HCT116 (cell line): ENCODE data around the gene OXER1.

Source experiments
- ELF1 ChIP-seq: IDR thresholded peaks from 2 replicates; pipeline ENCODE4 v1.6.1; 2012; ENCODE audit warnings: low read depth, borderline replicate concordance
- EZH2phosphoT487 ChIP-seq: fragments of 200-600 bp; IDR thresholded peaks from 2 replicates; pipeline ENCODE4 v1.6.1; 2018; ENCODE audit warnings: antibody characterized with exemption, borderline replicate concordance
- POLR2A ChIP-seq: IDR thresholded peaks from 2 replicates; pipeline ENCODE4 v1.7.0; 2011; ENCODE audit warnings: borderline replicate concordance; ENCODE audit not compliant: insufficient read depth, insufficient read length; ENCODE audit errors: extremely low read depth
- RAD21 ChIP-seq: IDR thresholded peaks from 2 replicates; pipeline ENCODE4 v1.6.1; 2012; ENCODE audit warnings: low read depth, mild to moderate bottlenecking
- SIN3A ChIP-seq: IDR thresholded peaks from 2 replicates; pipeline ENCODE4 v1.6.1; 2012; ENCODE audit warnings: low read depth
- ZBTB33 ChIP-seq: IDR thresholded peaks from 2 replicates; pipeline ENCODE4 v1.6.1; 2011; ENCODE audit warnings: mild to moderate bottlenecking, low read length, moderate library complexity; ENCODE audit not compliant: insufficient replicate concordance; ENCODE audit errors: extremely low read depth
- TF ChIP-seq, protein P1 (sequence below), 3 experiments: fragments of 200-600 bp in 1 of 3; sonication (generic) in 1 of 3; IDR thresholded peaks in 2 of 3; conservative IDR thresholded peaks in 1 of 3; 2 replicates each; pipeline ENCODE4 v1.5.1; 2012 to 2017; ENCODE audit warnings: low read depth in 2 of 3, low read length in 2 of 3, antibody characterized with exemption in 1 of 3, borderline replicate concordance in 1 of 3, control low read depth in 1 of 3, mild to moderate bottlenecking in 1 of 3, mixed read lengths in 1 of 3, mixed run types in 1 of 3, moderate library complexity in 1 of 3; ENCODE audit not compliant: insufficient read depth in 1 of 3
- TF ChIP-seq, protein P2 (sequence below): IDR thresholded peaks from 2 replicates; pipeline ENCODE4 v1.6.1; 2012; ENCODE audit warnings: low read depth

DNA sequence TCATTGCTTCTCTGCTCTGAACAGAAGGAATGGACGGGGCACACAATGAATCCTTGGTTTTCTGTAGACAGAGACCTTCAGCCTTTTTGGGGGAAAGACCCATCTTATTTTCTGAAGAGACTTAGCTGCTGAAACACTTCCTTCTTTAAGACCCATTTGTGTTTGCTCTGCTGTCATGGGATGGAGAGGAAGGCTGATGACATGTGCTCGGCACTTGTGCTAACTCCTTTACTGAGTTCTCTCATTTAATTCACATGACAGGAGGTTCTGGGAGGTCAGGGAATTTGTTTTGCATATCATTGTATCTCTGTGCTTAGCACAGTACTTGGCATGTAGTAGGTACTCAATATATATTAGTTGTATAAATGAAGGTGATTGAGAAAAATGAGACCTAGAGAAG, 39.0 kb downstream of the OXER1 start:
- TF ChIP-seq ZBTB33, result no peak
- TF ChIP-seq RAD21, result no peak
- TF ChIP-seq, protein P1, sequence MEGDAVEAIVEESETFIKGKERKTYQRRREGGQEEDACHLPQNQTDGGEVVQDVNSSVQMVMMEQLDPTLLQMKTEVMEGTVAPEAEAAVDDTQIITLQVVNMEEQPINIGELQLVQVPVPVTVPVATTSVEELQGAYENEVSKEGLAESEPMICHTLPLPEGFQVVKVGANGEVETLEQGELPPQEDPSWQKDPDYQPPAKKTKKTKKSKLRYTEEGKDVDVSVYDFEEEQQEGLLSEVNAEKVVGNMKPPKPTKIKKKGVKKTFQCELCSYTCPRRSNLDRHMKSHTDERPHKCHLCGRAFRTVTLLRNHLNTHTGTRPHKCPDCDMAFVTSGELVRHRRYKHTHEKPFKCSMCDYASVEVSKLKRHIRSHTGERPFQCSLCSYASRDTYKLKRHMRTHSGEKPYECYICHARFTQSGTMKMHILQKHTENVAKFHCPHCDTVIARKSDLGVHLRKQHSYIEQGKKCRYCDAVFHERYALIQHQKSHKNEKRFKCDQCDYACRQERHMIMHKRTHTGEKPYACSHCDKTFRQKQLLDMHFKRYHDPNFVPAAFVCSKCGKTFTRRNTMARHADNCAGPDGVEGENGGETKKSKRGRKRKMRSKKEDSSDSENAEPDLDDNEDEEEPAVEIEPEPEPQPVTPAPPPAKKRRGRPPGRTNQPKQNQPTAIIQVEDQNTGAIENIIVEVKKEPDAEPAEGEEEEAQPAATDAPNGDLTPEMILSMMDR (IDR thresholded peaks at IDR 0.05 in 2 of 3, conservative IDR thresholded peaks at IDR 0.05 in 1 of 3; ENCODE audit: borderline replicate concordance in 1 of 3, insufficient read depth in 1 of 3, low read depth in 2 of 3, low read length in 2 of 3), result no peak
- no peak for TF ChIP-seq SIN3A
- no peak for TF ChIP-seq ELF1
- no peak for TF ChIP-seq EZH2phosphoT487
- TF ChIP-seq, protein P2, sequence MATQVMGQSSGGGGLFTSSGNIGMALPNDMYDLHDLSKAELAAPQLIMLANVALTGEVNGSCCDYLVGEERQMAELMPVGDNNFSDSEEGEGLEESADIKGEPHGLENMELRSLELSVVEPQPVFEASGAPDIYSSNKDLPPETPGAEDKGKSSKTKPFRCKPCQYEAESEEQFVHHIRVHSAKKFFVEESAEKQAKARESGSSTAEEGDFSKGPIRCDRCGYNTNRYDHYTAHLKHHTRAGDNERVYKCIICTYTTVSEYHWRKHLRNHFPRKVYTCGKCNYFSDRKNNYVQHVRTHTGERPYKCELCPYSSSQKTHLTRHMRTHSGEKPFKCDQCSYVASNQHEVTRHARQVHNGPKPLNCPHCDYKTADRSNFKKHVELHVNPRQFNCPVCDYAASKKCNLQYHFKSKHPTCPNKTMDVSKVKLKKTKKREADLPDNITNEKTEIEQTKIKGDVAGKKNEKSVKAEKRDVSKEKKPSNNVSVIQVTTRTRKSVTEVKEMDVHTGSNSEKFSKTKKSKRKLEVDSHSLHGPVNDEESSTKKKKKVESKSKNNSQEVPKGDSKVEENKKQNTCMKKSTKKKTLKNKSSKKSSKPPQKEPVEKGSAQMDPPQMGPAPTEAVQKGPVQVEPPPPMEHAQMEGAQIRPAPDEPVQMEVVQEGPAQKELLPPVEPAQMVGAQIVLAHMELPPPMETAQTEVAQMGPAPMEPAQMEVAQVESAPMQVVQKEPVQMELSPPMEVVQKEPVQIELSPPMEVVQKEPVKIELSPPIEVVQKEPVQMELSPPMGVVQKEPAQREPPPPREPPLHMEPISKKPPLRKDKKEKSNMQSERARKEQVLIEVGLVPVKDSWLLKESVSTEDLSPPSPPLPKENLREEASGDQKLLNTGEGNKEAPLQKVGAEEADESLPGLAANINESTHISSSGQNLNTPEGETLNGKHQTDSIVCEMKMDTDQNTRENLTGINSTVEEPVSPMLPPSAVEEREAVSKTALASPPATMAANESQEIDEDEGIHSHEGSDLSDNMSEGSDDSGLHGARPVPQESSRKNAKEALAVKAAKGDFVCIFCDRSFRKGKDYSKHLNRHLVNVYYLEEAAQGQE, result no peak
- TF ChIP-seq POLR2A, result no peak
